ENCODE measurements around the gene SEC61A2. TPM values are rescaled to one million over a fixed set of nuclear protein-coding genes. Genes with fewer than 3 reads are reported as not detected.

SEC61A2 gene
- total and polyA plus RNA-seq, 2 of the 8 experiments (the other 6 are each of a cell fraction or from before 2014, with no cell fraction given) = 18.2 to 19.2 TPM

- Histone ChIP-seq H3K14ac (ENCODE audit: insufficient read length) (no peak overlapping the region), H3K4me1 (replicated peaks in 1 of 4; ENCODE audit: control insufficient read depth in 3 of 4, insufficient read depth in 4 of 4, low read length in 3 of 4) (no peaks in the 10 kb centered on the region), H3K9ac (replicated peaks in 1 of 4; ENCODE audit: extremely low read depth in 1 of 4, low read depth in 3 of 4, low read length in 3 of 4) (no peak overlapping the region), H2BK20ac (ENCODE audit: low read length) (no peak overlapping the region), H3K9me3 (ENCODE audit: insufficient read depth in 2 of 2, low read depth in 1 of 2, low read length in 1 of 2) (no peaks in the 10 kb centered on the region), H3K4ac (replicated peaks; ENCODE audit: insufficient read length, low read depth, low read length) (no peak overlapping the region), H3K23ac (ENCODE audit: insufficient read length) (no peak overlapping the region), H4K8ac (ENCODE audit: extremely low read depth, insufficient read depth, low read length) (no peak overlapping the region), H2BK15ac (ENCODE audit: low read length) (no peak overlapping the region), H2BK5ac (ENCODE audit: low read depth, low read length) (no peak overlapping the region), H2AK5ac (ENCODE audit: low read depth, low read length) (no peak overlapping the region), H3K79me2 (ENCODE audit: control insufficient read depth in 1 of 2, insufficient read depth in 2 of 2, low read length in 2 of 2) (no peaks in the 10 kb centered on the region), H2BK120ac (replicated peaks; ENCODE audit: low read depth, low read length) (no peak overlapping the region), H4K20me1 (replicated peaks in 1 of 2; ENCODE audit: control insufficient read depth in 1 of 2, insufficient read depth in 2 of 2, low read length in 2 of 2) (peaks cover 0 to 2% of the 10 kb centered on the region in 2 experiments), H3K36me3 (ENCODE audit: control insufficient read depth in 2 of 4, insufficient read depth in 4 of 4, low read length in 3 of 4) (peaks cover 15 to 66% (median 48%) of the 10 kb centered on the region in 4 experiments), H3K27me3 (replicated peaks in 1 of 4; ENCODE audit: control insufficient read depth in 3 of 4, extremely low read depth in 1 of 4, insufficient read depth in 3 of 4, low read length in 3 of 4) (no peaks in the 10 kb centered on the region), H2BK12ac (ENCODE audit: low read depth, low read length) (no peak overlapping the region), H4K5ac (ENCODE audit: insufficient read length, low read depth, low read length) (no peak overlapping the region), H3K4me3 (ENCODE audit: extremely low read depth in 1 of 4, insufficient read depth in 2 of 4, low read depth in 3 of 4, low read length in 4 of 4) (no peak overlapping the region), H3K4me2 (ENCODE audit: insufficient read depth in 1 of 2, low read depth in 2 of 2, low read length in 2 of 2) (no peak overlapping the region), H3K56ac (replicated peaks; ENCODE audit: insufficient read length, low read depth, low read length) (no peak overlapping the region), H3K23me2 (ENCODE audit: low read depth, low read length) (no peaks in the 10 kb centered on the region), H3K18ac (ENCODE audit: extremely low read depth, low read length) (no peak overlapping the region), H4K91ac (replicated peaks; ENCODE audit: insufficient read length, low read length) (no peak overlapping the region), H3K27ac (ENCODE audit: low read depth, low read length) (no peak overlapping the region), H3K79me1 (ENCODE audit: low read depth, low read length) (no peaks in the 10 kb centered on the region), H2AFZ (ENCODE audit: low read length) (no peak overlapping the region)
- DNase-seq (ENCODE audit: low read depth in 1 of 2, low spot score in 2 of 2) (no peak), FAIRE-seq (no peak)
- POLR2A ChIA-PET (ENCODE audit: partially characterized antibody) = interaction anchor here (1.0 to 1.2 kb wide), 2 partner anchors 10 to 98 kb away, joined by 3 read pairs; partner anchors contain the start of genes CDC123 and NUDT5
- 90% methylated on average over 5 of the region's 5 CpGs; no CpG with 5 or more reads in 1 of the 2 experiments for WGBS, 2 experiments (ENCODE audit: extremely low coverage in 1 of 2, insufficient coverage in 1 of 2, insufficient read length in 1 of 2, insufficient replicate concordance in 2 of 2, low coverage in 1 of 2, low lambda C conversion rate in 2 of 2, missing lambda C conversion rate in 1 of 2)
- CTCF ChIA-PET (ENCODE audit: partially characterized antibody) = no interaction called here
- TF ChIP-seq ZNF274 (IDR thresholded peaks at IDR 0.05; ENCODE audit: borderline replicate concordance, extremely low read depth, low read length) (no peak), CEBPB (IDR thresholded peaks at IDR 0.05; ENCODE audit: low read depth, low read length) (no peak), TAF1 (IDR thresholded peaks at IDR 0.05; ENCODE audit: low read depth, low read length) (no peak), POLR2A (IDR thresholded peaks at IDR 0.05; ENCODE audit: control extremely low read depth in 1 of 2, low read depth in 2 of 2, low read length in 2 of 2) (no peak), KDM4A (IDR thresholded peaks at IDR 0.05; ENCODE audit: low read depth, low read length, severe bottlenecking) (no peak), JUN (IDR thresholded peaks at IDR 0.05; ENCODE audit: low read depth, low read length) (no peak), TAF7 (optimal IDR thresholded peaks at IDR 0.05; ENCODE audit: borderline replicate concordance, low read depth, low read length) (no peak), HDAC6 (IDR thresholded peaks at IDR 0.05; ENCODE audit: low read depth, low read length) (no peak)
- TF ChIP-seq, protein P1, sequence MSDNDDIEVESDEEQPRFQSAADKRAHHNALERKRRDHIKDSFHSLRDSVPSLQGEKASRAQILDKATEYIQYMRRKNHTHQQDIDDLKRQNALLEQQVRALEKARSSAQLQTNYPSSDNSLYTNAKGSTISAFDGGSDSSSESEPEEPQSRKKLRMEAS (IDR thresholded peaks at IDR 0.05) = no peak
- TF ChIP-seq, protein P2, sequence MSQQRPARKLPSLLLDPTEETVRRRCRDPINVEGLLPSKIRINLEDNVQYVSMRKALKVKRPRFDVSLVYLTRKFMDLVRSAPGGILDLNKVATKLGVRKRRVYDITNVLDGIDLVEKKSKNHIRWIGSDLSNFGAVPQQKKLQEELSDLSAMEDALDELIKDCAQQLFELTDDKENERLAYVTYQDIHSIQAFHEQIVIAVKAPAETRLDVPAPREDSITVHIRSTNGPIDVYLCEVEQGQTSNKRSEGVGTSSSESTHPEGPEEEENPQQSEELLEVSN (IDR thresholded peaks at IDR 0.05) = no peak
- TF ChIP-seq, protein P3, sequence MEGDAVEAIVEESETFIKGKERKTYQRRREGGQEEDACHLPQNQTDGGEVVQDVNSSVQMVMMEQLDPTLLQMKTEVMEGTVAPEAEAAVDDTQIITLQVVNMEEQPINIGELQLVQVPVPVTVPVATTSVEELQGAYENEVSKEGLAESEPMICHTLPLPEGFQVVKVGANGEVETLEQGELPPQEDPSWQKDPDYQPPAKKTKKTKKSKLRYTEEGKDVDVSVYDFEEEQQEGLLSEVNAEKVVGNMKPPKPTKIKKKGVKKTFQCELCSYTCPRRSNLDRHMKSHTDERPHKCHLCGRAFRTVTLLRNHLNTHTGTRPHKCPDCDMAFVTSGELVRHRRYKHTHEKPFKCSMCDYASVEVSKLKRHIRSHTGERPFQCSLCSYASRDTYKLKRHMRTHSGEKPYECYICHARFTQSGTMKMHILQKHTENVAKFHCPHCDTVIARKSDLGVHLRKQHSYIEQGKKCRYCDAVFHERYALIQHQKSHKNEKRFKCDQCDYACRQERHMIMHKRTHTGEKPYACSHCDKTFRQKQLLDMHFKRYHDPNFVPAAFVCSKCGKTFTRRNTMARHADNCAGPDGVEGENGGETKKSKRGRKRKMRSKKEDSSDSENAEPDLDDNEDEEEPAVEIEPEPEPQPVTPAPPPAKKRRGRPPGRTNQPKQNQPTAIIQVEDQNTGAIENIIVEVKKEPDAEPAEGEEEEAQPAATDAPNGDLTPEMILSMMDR (IDR thresholded peaks at IDR 0.05; ENCODE audit: control extremely low read depth in 1 of 3, insufficient read depth in 1 of 3, low read depth in 1 of 3, low read length in 3 of 3) = no peak
Observed at GRCh38 chr10:12097791-12098190, 31.7 kb upstream of the SEC61A2 start.

All from H1 (cell line).